ENCODE data around the gene FERMT3. TPM values are rescaled to one million over a fixed set of nuclear protein-coding genes. Genes with fewer than 3 reads are reported as not detected.

FERMT3 gene
- total RNA-seq, 2 experiments from 2014 or later = 55.8 to 61.1 TPM

DNA sequence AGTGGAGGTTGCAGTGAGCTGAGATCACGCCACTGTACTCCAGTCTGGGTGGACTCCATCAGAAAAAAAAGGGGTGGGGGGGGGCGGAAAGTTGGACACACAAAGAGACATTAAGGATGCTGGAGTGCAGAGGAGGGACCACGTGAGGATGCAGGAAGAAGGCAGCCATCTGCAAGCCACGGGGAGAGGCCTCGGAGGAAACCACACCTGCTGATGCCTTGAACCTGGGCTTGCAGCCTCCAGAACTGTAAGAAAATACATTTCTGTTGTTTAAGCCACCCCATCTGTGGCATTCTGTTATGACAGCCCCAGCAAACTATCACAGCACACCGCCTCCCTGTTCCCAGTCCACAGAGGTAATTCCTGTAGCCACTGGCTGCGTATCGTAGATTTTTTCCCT lies 29.8 kb upstream of the FERMT3 start:
- H3K27ac ChIP-seq (ENCODE audit: low read depth in 1 of 2, low read length in 2 of 2) = no peak overlapping the region
- TF ChIP-seq CTCF (IDR thresholded peaks at IDR 0.05) = no peak
- intact Hi-C loops (cut with DNase I, micrococcal nuclease) = no loop called here
- CTCF ChIA-PET = interaction anchor here (0.8 kb wide), 1 partner anchor 17 kb away, joined by 4 read pairs; no protein-coding TSS in a partner anchor
- Mint-ChIP-seq H3K9me3 (no peaks in the 10 kb centered on the region), H3K27me3 (no peaks in the 10 kb centered on the region), H3K27ac (no peak overlapping the region), H3K36me3 (ENCODE audit: low read depth) (no peaks in the 10 kb centered on the region), H3K4me1 (ENCODE audit: low read depth) (peaks cover 16% of the 10 kb centered on the region), H3K4me3 (no peak overlapping the region)
- DNase-seq (peak in 1 of 14 experiments; percentile 26), ATAC-seq (ENCODE audit: poor library complexity) (no peak)
- no peaks in the 10 kb centered on the region for H3K27me3 ChIP-seq (ENCODE audit: control insufficient read depth in 1 of 2, insufficient read depth in 2 of 2, low read length in 2 of 2)
- POLR2A ChIA-PET = no interaction called here
- H3K9me3 ChIP-seq (ENCODE audit: control insufficient read depth in 1 of 2, insufficient read depth in 1 of 2, low read length in 2 of 2) = no peaks in the 10 kb centered on the region
- H3K4me3 ChIP-seq (ENCODE audit: low read length) = no peak overlapping the region
- H3K4me1 ChIP-seq (ENCODE audit: insufficient read depth, low read length) = peaks cover 17% of the 10 kb centered on the region
- no peaks in the 10 kb centered on the region for H3K36me3 ChIP-seq (ENCODE audit: insufficient read depth, low read length)

GRCh38 chr11:64178203-64178602 lies 28.3 kb upstream of the FERMT3 start:
- ATAC-seq (ENCODE audit: poor library complexity) = no peak
- H3K36me3 Mint-ChIP-seq (ENCODE audit: low read depth) = no peaks in the 10 kb centered on the region
- no peak overlapping the region for H3K27ac ChIP-seq (ENCODE audit: low read depth in 1 of 2, low read length in 2 of 2)
- no peak overlapping the region for H3K27ac Mint-ChIP-seq
- H3K4me3 Mint-ChIP-seq = no peak overlapping the region
- intact Hi-C loops (cut with DNase I, micrococcal nuclease) = no loop called here
- H3K27me3 Mint-ChIP-seq = no peaks in the 10 kb centered on the region
- H3K27me3 ChIP-seq (ENCODE audit: control insufficient read depth in 1 of 2, insufficient read depth in 2 of 2, low read length in 2 of 2) = no peaks in the 10 kb centered on the region
- no peaks in the 10 kb centered on the region for H3K9me3 Mint-ChIP-seq
- CTCF ChIA-PET = no interaction called here
- H3K9me3 ChIP-seq (ENCODE audit: control insufficient read depth in 1 of 2, insufficient read depth in 1 of 2, low read length in 2 of 2) = no peaks in the 10 kb centered on the region
- DNase-seq = no peak
- peaks cover 20% of the 10 kb centered on the region for H3K4me1 ChIP-seq (ENCODE audit: insufficient read depth, low read length)
- H3K36me3 ChIP-seq (ENCODE audit: insufficient read depth, low read length) = no peaks in the 10 kb centered on the region
- POLR2A ChIA-PET = no interaction called here
- no peak overlapping the region for H3K4me3 ChIP-seq (ENCODE audit: low read length)
- peaks cover 25% of the 10 kb centered on the region for H3K4me1 Mint-ChIP-seq (ENCODE audit: low read depth)
- TF ChIP-seq CTCF (IDR thresholded peaks at IDR 0.05) = no peak

GRCh38 chr11:64178951-64179639 lies 27.4 kb upstream of the FERMT3 start:
- ChIA-PET CTCF (interaction anchor here (0.9 kb wide), 1 partner anchor 25 kb away, joined by 3 read pairs; no protein-coding TSS in a partner anchor), POLR2A (no interaction called here)
- no peaks in the 10 kb centered on the region for H3K9me3 Mint-ChIP-seq
- TF ChIP-seq CTCF (IDR thresholded peaks at IDR 0.05) = no peak
- Histone ChIP-seq H3K4me3 (ENCODE audit: low read length) (no peak overlapping the region), H3K27me3 (ENCODE audit: control insufficient read depth in 1 of 2, insufficient read depth in 2 of 2, low read length in 2 of 2) (no peaks in the 10 kb centered on the region), H3K36me3 (ENCODE audit: insufficient read depth, low read length) (no peaks in the 10 kb centered on the region), H3K4me1 (ENCODE audit: insufficient read depth, low read length) (peaks cover 27% of the 10 kb centered on the region), H3K27ac (ENCODE audit: low read depth in 1 of 2, low read length in 2 of 2) (no peak overlapping the region), H3K9me3 (ENCODE audit: control insufficient read depth in 1 of 2, insufficient read depth in 1 of 2, low read length in 2 of 2) (no peaks in the 10 kb centered on the region)
- DNase-seq = no peak
- no peak overlapping the region for H3K4me3 Mint-ChIP-seq
- H3K36me3 Mint-ChIP-seq (ENCODE audit: low read depth) = no peaks in the 10 kb centered on the region
- H3K27ac Mint-ChIP-seq = no peak overlapping the region
- no peaks in the 10 kb centered on the region for H3K27me3 Mint-ChIP-seq
- H3K4me1 Mint-ChIP-seq (ENCODE audit: low read depth) = peaks cover 25% of the 10 kb centered on the region
- intact Hi-C loops (cut with DNase I, micrococcal nuclease) = no loop called here
- no peak for ATAC-seq (ENCODE audit: poor library complexity)

Data from CD4-positive, alpha-beta T cell (primary cell).